Activated CD4-positive, alpha-beta T cell treated with anti-CD3 and anti-CD28 coated beads, Interleukin-2, amount 10 ng/mL, durations not matched to agents 7 days and 5 days (primary cell): ENCODE data around the gene DECR2. TPM values are rescaled to one million over a fixed set of nuclear protein-coding genes. Genes with fewer than 3 reads are reported as not detected.
A peak's percentile ranks its signal among the peaks of the same experiment; 100 is the strongest.
"Not testable (repeated sequence)": the region's sequence is repeated elsewhere in the genome, so short reads cannot be mapped to it uniquely, and the experiment has no call there.

Experiments used
- CTCF ChIA-PET: fragments of 350-600 bp; sonication (Branson Sonifier 250); formaldehyde crosslinking; loops from one replicate; lab custom pipeline; 2021; ENCODE audit warnings: antibody characterized with exemption; lab: Charles Lee
- POLR2A ChIA-PET: fragments of 350-600 bp; sonication (Branson Sonifier 250); formaldehyde crosslinking; loops from one replicate; lab custom pipeline; 2021; ENCODE audit warnings: antibody characterized with exemption; lab: Charles Lee
- DNase-seq: peaks from one replicate; pipeline ENCODE4 v3.0.0-alpha.2; 2020
- H3K27ac Mint-ChIP-seq: one replicate; pipeline ENCODE4 v1.8.0; 2021; ENCODE audit warnings: mild to moderate bottlenecking, moderate library complexity, mixed read lengths
- H3K27me3 Mint-ChIP-seq: one replicate; pipeline ENCODE4 v1.8.0; 2021; ENCODE audit warnings: mixed read lengths
- H3K36me3 Mint-ChIP-seq: one replicate; pipeline ENCODE4 v1.8.0; 2021; ENCODE audit warnings: low read depth, mixed read lengths
- H3K4me1 Mint-ChIP-seq: one replicate; pipeline ENCODE4 v1.8.0; 2021; ENCODE audit warnings: mixed read lengths
- H3K4me3 Mint-ChIP-seq: one replicate; pipeline ENCODE4 v1.8.0; 2021; ENCODE audit warnings: mild to moderate bottlenecking, moderate library complexity, mixed read lengths
- H3K9me3 Mint-ChIP-seq: one replicate; pipeline ENCODE4 v1.8.0; 2021; ENCODE audit warnings: mixed read lengths
- total RNA-seq, 2 experiments: library from RNA; stranded (reverse); gene quantifications; one replicate each; pipeline ENCODE4 v1.2.3, GENCODE V29; 2021

The DECR2 gene
- total RNA-seq, 2 experiments from 2014 or later, result 5.3 to 6.9 TPM

GRCh38 chr16:400061-400591 lies 1.6 kb upstream of the DECR2 start:
- POLR2A ChIA-PET, result interaction anchor here (0.5 to 0.6 kb wide), 2 partner anchors 8 to 140 kb away, joined by 3 to 4 read pairs; no protein-coding TSS in a partner anchor
- CTCF ChIA-PET, result interaction anchor here (0.7 kb wide), 1 partner anchor 8 kb away, joined by 3 read pairs; no protein-coding TSS in a partner anchor
- no peaks in the 10 kb centered on the region for H3K36me3 Mint-ChIP-seq

GRCh38 chr16:404971-405486 lies 3.3 kb downstream of the DECR2 start:
- DNase-seq, result no peak
- no peak overlapping the region for H3K4me3 Mint-ChIP-seq
- H3K27ac Mint-ChIP-seq, result no peak overlapping the region
- H3K9me3 Mint-ChIP-seq, result no peaks in the 10 kb centered on the region
- ChIA-PET CTCF (no interaction called here), POLR2A (no interaction called here)
- peaks cover 9% of the 10 kb centered on the region for H3K4me1 Mint-ChIP-seq
- no peaks in the 10 kb centered on the region for H3K27me3 Mint-ChIP-seq
- no peaks in the 10 kb centered on the region for H3K36me3 Mint-ChIP-seq

More at GRCh38 chr16:400061-400591, 1.6 kb upstream of the DECR2 start:
- Mint-ChIP-seq H3K4me1 (peaks cover 24% of the 10 kb centered on the region), H3K4me3 (peak overlapping the region; percentile 87), H3K9me3 (no peaks in the 10 kb centered on the region), H3K27ac (peak overlapping the region; percentile 91), H3K27me3 (peaks cover 10% of the 10 kb centered on the region)
- DNase-seq, result no peak

- Mint-ChIP-seq H3K27me3 (no peaks in the 10 kb centered on the region), H3K36me3 (no peaks in the 10 kb centered on the region), H3K27ac (no peak overlapping the region), H3K4me1 (peaks cover 1% of the 10 kb centered on the region), H3K4me3 (no peak overlapping the region), H3K9me3 (no peaks in the 10 kb centered on the region)
- POLR2A ChIA-PET, result no interaction called here
- CTCF ChIA-PET, result no interaction called here
- no peak for DNase-seq
These were observed 4.1 kb downstream of the DECR2 start for GRCh38 chr16:405548-406506.

- H3K9me3 Mint-ChIP-seq, result no peaks in the 10 kb centered on the region
- H3K4me1 Mint-ChIP-seq, result no peaks in the 10 kb centered on the region
- DNase-seq, result no peak
- H3K4me3 Mint-ChIP-seq, result no peak overlapping the region
- POLR2A ChIA-PET, result no interaction called here
- no peaks in the 10 kb centered on the region for H3K36me3 Mint-ChIP-seq
- H3K27ac Mint-ChIP-seq, result no peak overlapping the region
- no peaks in the 10 kb centered on the region for H3K27me3 Mint-ChIP-seq
- CTCF ChIA-PET, result no interaction called here
These were observed 5.6 kb downstream of the DECR2 start for GRCh38 chr16:407253-407652.

- CTCF ChIA-PET, result no interaction called here
These were observed 9.0 kb downstream of the DECR2 start for GRCh38 chr16:410516-411178.

GRCh38 chr16:411576-412265 lies 10.0 kb downstream of the DECR2 start:
- Mint-ChIP-seq H3K27ac (no peak overlapping the region), H3K9me3 (no peaks in the 10 kb centered on the region), H3K4me1 (no peaks in the 10 kb centered on the region), H3K36me3 (no peaks in the 10 kb centered on the region), H3K27me3 (no peaks in the 10 kb centered on the region), H3K4me3 (no peak overlapping the region)
- no peak for DNase-seq
- ChIA-PET CTCF (no interaction called here), POLR2A (no interaction called here)

More at GRCh38 chr16:410516-411178, 9.0 kb downstream of the DECR2 start:
- no peak for DNase-seq
- Mint-ChIP-seq H3K27me3 (no peaks in the 10 kb centered on the region), H3K36me3 (no peaks in the 10 kb centered on the region), H3K4me1 (no peaks in the 10 kb centered on the region), H3K27ac (no peak overlapping the region), H3K9me3 (no peaks in the 10 kb centered on the region), H3K4me3 (no peak overlapping the region)
- POLR2A ChIA-PET, result no interaction called here

GRCh38 chr16:414395-415169 lies 12.9 kb downstream of the DECR2 start:
- H3K9me3 Mint-ChIP-seq, result no peaks in the 10 kb centered on the region
- H3K27ac Mint-ChIP-seq, result no peak overlapping the region
- CTCF ChIA-PET, result interaction anchor here (1.3 kb wide), 1 partner anchor 10 kb away, joined by 3 read pairs; no protein-coding TSS in a partner anchor
- no peak for DNase-seq
- POLR2A ChIA-PET, result no interaction called here
- H3K36me3 Mint-ChIP-seq, result no peaks in the 10 kb centered on the region
- no peak overlapping the region for H3K4me3 Mint-ChIP-seq
- H3K27me3 Mint-ChIP-seq, result no peaks in the 10 kb centered on the region
- H3K4me1 Mint-ChIP-seq, result no peaks in the 10 kb centered on the region

GRCh38 chr16:415170-415498 lies 13.4 kb downstream of the DECR2 start:
- H3K27ac Mint-ChIP-seq, H3K27me3 Mint-ChIP-seq, H3K9me3 Mint-ChIP-seq, POLR2A ChIA-PET, H3K36me3 Mint-ChIP-seq, DNase-seq, H3K4me1 Mint-ChIP-seq, H3K4me3 Mint-ChIP-seq: not testable (repeated sequence)
- CTCF ChIA-PET, result interaction anchor here (1.2 to 1.3 kb wide), 2 partner anchors 9 to 14 kb away, joined by 3 read pairs; partner anchors contain the start of gene DECR2

- POLR2A ChIA-PET, H3K9me3 Mint-ChIP-seq, DNase-seq, H3K36me3 Mint-ChIP-seq, H3K4me3 Mint-ChIP-seq, H3K27ac Mint-ChIP-seq: not testable (repeated sequence)
- Mint-ChIP-seq H3K27me3 (peaks cover 11% of the 10 kb centered on the region), H3K4me1 (peaks cover 14% of the 10 kb centered on the region)
- CTCF ChIA-PET, result interaction anchor here (0.7 to 1.5 kb wide), 2 partner anchors 53 to 149 kb away, joined by 3 read pairs; no protein-coding TSS in a partner anchor
These were observed 20.5 kb downstream of the DECR2 start for GRCh38 chr16:422179-422578.

- Mint-ChIP-seq H3K4me1 (peaks cover 28% of the 10 kb centered on the region), H3K27ac (peak overlapping the region; percentile 76), H3K4me3 (peak overlapping the region; percentile 81), H3K36me3 (peaks cover 5% of the 10 kb centered on the region), H3K9me3 (no peaks in the 10 kb centered on the region), H3K27me3 (peaks cover 11% of the 10 kb centered on the region)
- no peak for DNase-seq
- POLR2A ChIA-PET, result no interaction called here
- CTCF ChIA-PET, result interaction anchor here (1.2 kb wide), 1 partner anchor 10 kb away, joined by 3 read pairs; no protein-coding TSS in a partner anchor
These were observed 22.4 kb downstream of the DECR2 start for GRCh38 chr16:424033-424622.

- ChIA-PET POLR2A (no interaction called here), CTCF (interaction anchor here (1.2 kb wide), 1 partner anchor 10 kb away, joined by 3 read pairs; no protein-coding TSS in a partner anchor)
- peak overlapping the region; percentile 81 for H3K4me3 Mint-ChIP-seq
- peaks cover 11% of the 10 kb centered on the region for H3K27me3 Mint-ChIP-seq
- H3K4me1 Mint-ChIP-seq, result peaks cover 28% of the 10 kb centered on the region
- peaks cover 5% of the 10 kb centered on the region for H3K36me3 Mint-ChIP-seq
- peak overlapping the region; percentile 76 for H3K27ac Mint-ChIP-seq
- DNase-seq, result no peak
- H3K9me3 Mint-ChIP-seq, result no peaks in the 10 kb centered on the region
These were observed 23.0 kb downstream of the DECR2 start for GRCh38 chr16:424623-425081.
